Effector memory CD4-positive, alpha-beta T cell (primary cell): ENCODE measurements around the gene MRFAP1.

ENCODE experiments used
- DNase-seq, 3 donors: peaks; one replicate each; pipeline ENCODE4 v3.0.0-alpha.2; 2020
- H3K27ac ChIP-seq: 2 replicates; pipeline ENCODE4 v1.7.0; 2013; ENCODE audit warnings: mild to moderate bottlenecking, low read length, moderate library complexity; ENCODE audit not compliant: insufficient read depth, poor library complexity, severe bottlenecking
- H3K27me3 ChIP-seq: replicated peaks from 2 replicates; pipeline ENCODE4 v1.7.0; 2013; ENCODE audit warnings: mild to moderate bottlenecking, low read length; ENCODE audit not compliant: insufficient read depth, control insufficient read depth, poor library complexity, severe bottlenecking
- H3K36me3 ChIP-seq: 2 replicates; pipeline ENCODE4 v1.7.0; 2013; ENCODE audit warnings: mild to moderate bottlenecking, low read length, moderate library complexity; ENCODE audit not compliant: control insufficient read depth, insufficient read depth
- H3K4me1 ChIP-seq: 2 replicates; pipeline ENCODE4 v1.7.0; 2013; ENCODE audit warnings: low read length, mild to moderate bottlenecking; ENCODE audit not compliant: control insufficient read depth, insufficient read depth, poor library complexity, severe bottlenecking
- H3K4me3 ChIP-seq: 2 replicates; pipeline ENCODE4 v1.7.0; 2013; ENCODE audit warnings: low read length, low read depth, mild to moderate bottlenecking; ENCODE audit not compliant: insufficient read depth, poor library complexity, severe bottlenecking
- H3K9me3 ChIP-seq: 2 replicates; pipeline ENCODE4 v1.7.0; 2013; ENCODE audit warnings: mild to moderate bottlenecking, low read length, moderate library complexity; ENCODE audit not compliant: control insufficient read depth

Gene MRFAP1

DNA sequence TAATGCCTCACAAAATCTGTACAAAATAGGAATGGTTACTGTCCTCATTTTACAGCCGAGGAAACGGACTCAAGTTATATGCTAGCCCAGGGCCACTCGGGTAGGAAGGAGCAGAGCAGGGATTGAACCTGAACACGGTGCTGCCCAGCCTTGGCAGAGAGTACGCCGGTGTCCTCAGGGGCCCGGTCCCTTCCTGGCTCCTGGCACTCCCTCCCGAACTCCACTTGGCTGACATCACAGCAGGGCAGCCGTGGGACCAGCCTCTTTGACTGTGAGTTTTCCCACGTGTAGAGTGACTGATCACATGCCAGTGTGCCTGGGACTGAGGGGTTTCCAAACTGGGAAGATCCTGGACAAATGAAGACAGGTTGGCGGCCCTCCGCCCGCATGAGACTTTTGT, 41.8 kb upstream of the MRFAP1 start:
- H3K9me3 ChIP-seq: no peaks in the 10 kb centered on the region
- H3K27ac ChIP-seq: no peak overlapping the region
- peaks cover 73% of the 10 kb centered on the region for H3K36me3 ChIP-seq
- no peaks in the 10 kb centered on the region for H3K4me1 ChIP-seq
- no peak overlapping the region for H3K4me3 ChIP-seq
- H3K27me3 ChIP-seq: no peaks in the 10 kb centered on the region
- no peak for DNase-seq

DNA sequence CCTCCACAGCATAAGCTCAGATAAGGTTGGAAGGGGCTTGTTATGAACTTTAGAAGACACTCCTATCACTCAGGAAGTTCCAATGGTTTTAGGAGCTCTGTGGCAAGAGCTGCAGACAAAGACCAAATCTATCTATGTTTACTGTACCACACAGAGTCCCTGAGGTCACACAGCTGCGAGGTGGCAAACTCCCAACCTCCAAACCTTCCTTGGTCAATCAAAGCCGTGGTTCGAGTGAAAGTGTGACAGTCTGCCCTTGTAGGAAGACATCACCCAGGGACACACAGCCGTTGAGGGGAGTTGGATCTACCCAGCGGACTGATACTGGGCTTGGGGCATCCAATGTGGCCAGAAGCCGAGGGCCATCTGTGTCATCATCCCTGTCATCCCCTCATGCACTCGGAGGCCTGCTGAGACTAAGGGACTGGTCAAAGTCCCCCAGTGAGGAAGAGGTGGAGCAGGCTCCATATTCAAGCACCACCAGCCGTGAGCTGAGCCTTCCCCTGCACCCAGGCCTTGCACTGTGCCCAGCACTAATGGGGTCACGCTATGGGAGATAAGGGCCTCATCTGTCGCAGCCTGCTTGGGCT, 38.7 kb upstream of the MRFAP1 start:
- no peak for DNase-seq
- Histone ChIP-seq H3K36me3 (peaks cover 80% of the 10 kb centered on the region), H3K4me3 (no peak overlapping the region), H3K4me1 (no peaks in the 10 kb centered on the region), H3K27ac (no peak overlapping the region), H3K9me3 (peaks cover 4% of the 10 kb centered on the region), H3K27me3 (no peaks in the 10 kb centered on the region)

GRCh38 chr4:6602289-6602688, 38.2 kb upstream of the MRFAP1 start:
- Histone ChIP-seq H3K4me3 (no peak overlapping the region), H3K27me3 (no peaks in the 10 kb centered on the region), H3K4me1 (no peaks in the 10 kb centered on the region), H3K27ac (no peak overlapping the region), H3K9me3 (peaks cover 4% of the 10 kb centered on the region), H3K36me3 (peaks cover 81% of the 10 kb centered on the region)
- DNase-seq: no peak

DNA sequence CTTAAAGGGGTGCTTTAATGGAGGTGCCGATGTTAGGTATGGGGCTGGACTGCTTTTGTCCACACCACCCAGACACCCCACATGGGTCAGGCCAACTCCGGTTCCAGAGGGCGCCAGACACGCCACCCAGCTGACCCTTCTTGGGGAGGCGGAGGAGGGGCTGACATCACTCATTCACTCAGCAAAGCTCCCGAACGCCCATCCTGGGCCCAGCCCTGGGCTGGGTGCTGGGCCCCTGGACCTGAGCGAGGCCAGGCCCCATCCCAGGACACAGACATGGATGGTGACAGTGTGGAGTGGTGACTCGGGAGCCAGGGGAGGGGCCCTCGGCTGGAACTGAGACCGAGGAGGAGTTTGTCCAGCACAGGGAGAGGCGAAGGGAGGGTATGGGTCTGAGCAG, 37.4 kb upstream of the MRFAP1 start:
- no peak for DNase-seq
- Histone ChIP-seq H3K4me3 (no peak overlapping the region), H3K4me1 (no peaks in the 10 kb centered on the region), H3K9me3 (peaks cover 4% of the 10 kb centered on the region), H3K27me3 (no peaks in the 10 kb centered on the region), H3K27ac (no peak overlapping the region), H3K36me3 (peaks cover 81% of the 10 kb centered on the region)

GRCh38 chr4:6605114-6605513, 35.4 kb upstream of the MRFAP1 start:
- no peak overlapping the region for H3K27ac ChIP-seq
- no peaks in the 10 kb centered on the region for H3K27me3 ChIP-seq
- no peaks in the 10 kb centered on the region for H3K4me1 ChIP-seq
- peaks cover 4% of the 10 kb centered on the region for H3K9me3 ChIP-seq
- H3K36me3 ChIP-seq: peaks cover 91% of the 10 kb centered on the region
- H3K4me3 ChIP-seq: no peak overlapping the region
- DNase-seq: no peak

DNA sequence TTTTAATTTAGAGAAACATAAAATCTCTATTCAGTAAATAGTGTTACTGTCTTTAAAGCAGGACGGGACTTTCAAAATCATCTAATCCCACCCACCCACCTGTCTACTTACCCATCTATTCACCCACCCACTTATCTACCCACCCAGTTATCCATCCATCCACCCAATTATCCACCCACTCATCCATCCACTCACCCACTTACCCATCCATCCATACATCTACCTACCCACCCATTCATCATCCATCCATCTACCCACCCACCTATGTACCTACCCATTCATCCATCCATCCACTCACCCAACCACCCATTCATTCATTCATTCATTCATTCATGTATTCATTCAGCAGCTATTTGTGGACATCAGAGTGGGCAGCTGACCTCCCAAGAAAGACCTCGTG, 34.9 kb upstream of the MRFAP1 start:
- DNase-seq: no peak
- H3K9me3 ChIP-seq: peaks cover 4% of the 10 kb centered on the region
- H3K4me3 ChIP-seq: no peak overlapping the region
- H3K27ac ChIP-seq: no peak overlapping the region
- H3K27me3 ChIP-seq: no peaks in the 10 kb centered on the region
- H3K36me3 ChIP-seq: peaks cover 94% of the 10 kb centered on the region
- no peaks in the 10 kb centered on the region for H3K4me1 ChIP-seq

DNA sequence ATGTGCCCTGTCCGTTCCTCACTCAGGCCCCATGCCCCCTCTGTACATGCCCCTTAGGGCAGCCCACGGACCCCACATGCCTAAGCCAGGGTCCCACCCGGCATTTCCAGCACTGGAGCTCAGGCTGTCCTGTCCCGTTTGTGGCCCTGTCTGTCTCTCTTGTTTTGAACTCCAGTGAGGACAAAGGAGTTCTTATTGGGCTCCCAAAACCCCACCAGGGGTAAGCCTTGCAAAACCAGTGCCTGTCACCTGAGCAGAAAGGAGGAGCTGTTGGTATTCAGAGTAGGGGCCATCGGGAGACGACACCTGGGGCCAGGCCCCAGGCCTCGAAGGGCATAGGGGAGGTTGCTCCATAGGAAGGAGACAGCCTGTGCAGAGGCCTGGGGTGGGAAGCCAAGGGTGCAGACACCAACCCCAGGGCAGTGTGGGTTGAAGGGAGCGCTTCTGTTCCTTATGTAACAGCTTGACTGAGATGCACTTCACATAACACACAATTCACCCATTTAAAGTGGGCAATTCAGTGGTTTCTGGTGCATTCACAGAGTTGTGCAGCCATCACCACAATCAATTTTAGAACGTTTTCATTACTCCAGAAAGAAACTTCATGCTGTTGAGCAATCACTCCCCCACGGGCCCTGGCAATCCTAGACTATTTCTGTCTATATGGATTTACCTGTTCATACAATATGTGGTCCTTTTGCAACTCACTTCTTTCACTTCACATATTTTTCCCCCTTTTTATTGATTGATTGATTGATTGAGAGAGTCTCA, 33.8 kb upstream of the MRFAP1 start:
- no peak overlapping the region for H3K4me3 ChIP-seq
- DNase-seq: no peak
- H3K27me3 ChIP-seq: no peaks in the 10 kb centered on the region
- no peaks in the 10 kb centered on the region for H3K4me1 ChIP-seq
- H3K36me3 ChIP-seq: peaks cover 94% of the 10 kb centered on the region
- H3K9me3 ChIP-seq: peaks cover 4% of the 10 kb centered on the region
- no peak overlapping the region for H3K27ac ChIP-seq

GRCh38 chr4:6607368-6608055, 33.0 kb upstream of the MRFAP1 start:
- Histone ChIP-seq H3K4me3 (no peak overlapping the region), H3K4me1 (no peaks in the 10 kb centered on the region), H3K9me3 (peaks cover 4% of the 10 kb centered on the region), H3K27me3 (no peaks in the 10 kb centered on the region), H3K27ac (no peak overlapping the region), H3K36me3 (peaks cover 92% of the 10 kb centered on the region)
- no peak for DNase-seq

- Histone ChIP-seq H3K4me3 (no peak overlapping the region), H3K9me3 (peaks cover 4% of the 10 kb centered on the region), H3K27ac (no peak overlapping the region), H3K4me1 (no peaks in the 10 kb centered on the region), H3K27me3 (no peaks in the 10 kb centered on the region), H3K36me3 (peaks cover 88% of the 10 kb centered on the region)
- DNase-seq: no peak
Observed at GRCh38 chr4:6608758-6609414, 31.6 kb upstream of the MRFAP1 start.
